WTC11 (cell line): ENCODE data around the gene OAS1. TPM values are rescaled to one million over a fixed set of nuclear protein-coding genes. Genes with fewer than 3 reads are reported as not detected.

Experiments
- ATAC-seq: fragments of 200-7000 bp; cut with Tn5 transposase; 2 replicates; pipeline ENCODE4 v1.10.0; 2021; ENCODE audit warnings: mild to moderate bottlenecking, moderate library complexity
- CTCF ChIA-PET: fragments of 300-600 bp; sonication (Branson Sonifier 250); formaldehyde crosslinking; loops from one replicate; lab custom pipeline; 2021; ENCODE audit warnings: antibody characterized with exemption; lab: Charles Lee
- POLR2A ChIA-PET: fragments of 350-600 bp; sonication (Branson Sonifier 250); formaldehyde crosslinking; loops from one replicate; lab custom pipeline; 2021; ENCODE audit warnings: antibody characterized with exemption; lab: Charles Lee
- DNase-seq: peaks from one replicate; pipeline ENCODE4 v3.0.0; 2021; ENCODE audit warnings: low spot score
- H3K27ac Mint-ChIP-seq: 2 replicates; pipeline ENCODE4 v1.8.0; 2021; ENCODE audit warnings: mixed read lengths
- H3K27me3 Mint-ChIP-seq: 2 replicates; pipeline ENCODE4 v1.8.0; 2021; ENCODE audit warnings: low read depth, mild to moderate bottlenecking, moderate library complexity, mixed read lengths
- H3K36me3 Mint-ChIP-seq: 2 replicates; pipeline ENCODE4 v1.8.0; 2021; ENCODE audit warnings: mixed read lengths
- H3K4me1 Mint-ChIP-seq: 2 replicates; pipeline ENCODE4 v1.8.0; 2022; ENCODE audit warnings: mixed read lengths
- H3K4me3 Mint-ChIP-seq: 2 replicates; pipeline ENCODE4 v1.8.0; 2021; ENCODE audit warnings: mild to moderate bottlenecking, moderate library complexity, mixed read lengths
- H3K9me3 Mint-ChIP-seq: 2 replicates; pipeline ENCODE4 v1.8.0; 2021; ENCODE audit warnings: mixed read lengths
- ATF1 ChIP-seq: sonication (generic); formaldehyde crosslinking; IDR thresholded peaks from 2 replicates; pipeline ENCODE4 v1.8.1; 2023; ENCODE audit warnings: mild to moderate bottlenecking, moderate library complexity, missing genetic modification reagents
- CREB1 ChIP-seq: sonication (generic); formaldehyde crosslinking; IDR thresholded peaks from 2 replicates; pipeline ENCODE4 v1.8.0; 2023; ENCODE audit warnings: mild to moderate bottlenecking, missing genetic modification reagents
- CREM ChIP-seq: sonication (generic); formaldehyde crosslinking; IDR thresholded peaks from 2 replicates; pipeline ENCODE4 v1.8.1; 2022; ENCODE audit warnings: mild to moderate bottlenecking, missing genetic modification reagents, moderate library complexity
- ETV6 ChIP-seq: sonication (generic); formaldehyde crosslinking; IDR thresholded peaks from 2 replicates; pipeline ENCODE4 v1.8.1; 2022; ENCODE audit warnings: mild to moderate bottlenecking, missing genetic modification reagents
- HMGA2 ChIP-seq: fragments of 250-450 bp; sonication (Bioruptor Pico); IDR thresholded peaks from 2 replicates; pipeline ENCODE4 v1.4.0; 2021; ENCODE audit warnings: mild to moderate bottlenecking, moderate library complexity
- MXD4 ChIP-seq: fragments of 250-450 bp; sonication (Bioruptor Pico); IDR thresholded peaks from 2 replicates; pipeline ENCODE4 v1.8.0; 2021; ENCODE audit warnings: mild to moderate bottlenecking, moderate library complexity, borderline replicate concordance
- NFE2L1 ChIP-seq: sonication (generic); formaldehyde crosslinking; IDR thresholded peaks from 2 replicates; pipeline ENCODE4 v1.8.1; 2023; ENCODE audit warnings: missing genetic modification reagents
- NR2C2 ChIP-seq: sonication (generic); formaldehyde crosslinking; IDR thresholded peaks from 2 replicates; pipeline ENCODE4 v1.8.0; 2022; ENCODE audit warnings: mild to moderate bottlenecking, missing genetic modification reagents
- TEAD4 ChIP-seq: sonication (generic); formaldehyde crosslinking; IDR thresholded peaks from 2 replicates; pipeline ENCODE4 v1.8.0; 2022; ENCODE audit warnings: mild to moderate bottlenecking, missing genetic modification reagents
- ZBTB21 ChIP-seq: sonication (generic); formaldehyde crosslinking; IDR thresholded peaks from 2 replicates; pipeline ENCODE4 v1.8.1; 2023; ENCODE audit warnings: mild to moderate bottlenecking, missing genetic modification reagents, borderline replicate concordance
- ZNF121 ChIP-seq: sonication (generic); formaldehyde crosslinking; IDR thresholded peaks from 2 replicates; pipeline ENCODE4 v1.8.0; 2023; ENCODE audit warnings: missing genetic modification reagents
- ZNF396 ChIP-seq: fragments of 250-450 bp; sonication (Bioruptor Pico); IDR thresholded peaks from 2 replicates; pipeline ENCODE4 v1.8.0; 2021; ENCODE audit warnings: mild to moderate bottlenecking, moderate library complexity, borderline replicate concordance
- ZNF423 ChIP-seq: fragments of 250-450 bp; sonication (Bioruptor Pico); IDR thresholded peaks from 2 replicates; pipeline ENCODE4 v2.1.2; 2022; ENCODE audit warnings: mild to moderate bottlenecking, moderate library complexity
- total RNA-seq: library from RNA; stranded (reverse); gene quantifications from 3 replicates; pipeline ENCODE4 v1.2.3, GENCODE V29; 2021
- TF ChIP-seq, protein P1 (sequence below): sonication (generic); formaldehyde crosslinking; IDR thresholded peaks from 2 replicates; pipeline ENCODE4 v1.8.0; 2022; ENCODE audit warnings: mild to moderate bottlenecking, missing genetic modification reagents
- TF ChIP-seq, protein P2 (sequence below): sonication (generic); formaldehyde crosslinking; IDR thresholded peaks from 2 replicates; pipeline ENCODE4 v1.8.1; 2022; ENCODE audit warnings: low read depth, mild to moderate bottlenecking, moderate library complexity, missing genetic modification reagents, borderline replicate concordance
- TF ChIP-seq, protein P3 (sequence below): sonication (generic); formaldehyde crosslinking; IDR thresholded peaks from 2 replicates; pipeline ENCODE4 v1.8.0; 2023; ENCODE audit warnings: mild to moderate bottlenecking, missing genetic modification reagents
- TF ChIP-seq, protein P4 (sequence below): sonication (generic); formaldehyde crosslinking; IDR thresholded peaks from 2 replicates; pipeline ENCODE4 v1.8.1; 2023; ENCODE audit warnings: mild to moderate bottlenecking, missing genetic modification reagents
- TF ChIP-seq, protein P5 (sequence below): sonication (generic); formaldehyde crosslinking; IDR thresholded peaks from 2 replicates; pipeline ENCODE4 v1.8.1; 2023; ENCODE audit warnings: mild to moderate bottlenecking, missing genetic modification reagents, moderate library complexity
- TF ChIP-seq, protein P6 (sequence below): sonication (generic); formaldehyde crosslinking; IDR thresholded peaks from 2 replicates; pipeline ENCODE4 v1.8.1; 2023; ENCODE audit warnings: mild to moderate bottlenecking, missing genetic modification reagents
- TF ChIP-seq, protein P7 (sequence below): sonication (generic); formaldehyde crosslinking; IDR thresholded peaks from 2 replicates; pipeline ENCODE4 v1.8.0; 2022; ENCODE audit warnings: mild to moderate bottlenecking, missing genetic modification reagents
- TF ChIP-seq, protein P8 (sequence below): sonication (generic); formaldehyde crosslinking; conservative IDR thresholded peaks from 2 replicates; pipeline ENCODE4 v1.8.1; 2022; ENCODE audit warnings: mild to moderate bottlenecking, missing genetic modification reagents

Gene OAS1
- total RNA-seq, 1 experiment from 2014 or later = 0.24 TPM

DNA sequence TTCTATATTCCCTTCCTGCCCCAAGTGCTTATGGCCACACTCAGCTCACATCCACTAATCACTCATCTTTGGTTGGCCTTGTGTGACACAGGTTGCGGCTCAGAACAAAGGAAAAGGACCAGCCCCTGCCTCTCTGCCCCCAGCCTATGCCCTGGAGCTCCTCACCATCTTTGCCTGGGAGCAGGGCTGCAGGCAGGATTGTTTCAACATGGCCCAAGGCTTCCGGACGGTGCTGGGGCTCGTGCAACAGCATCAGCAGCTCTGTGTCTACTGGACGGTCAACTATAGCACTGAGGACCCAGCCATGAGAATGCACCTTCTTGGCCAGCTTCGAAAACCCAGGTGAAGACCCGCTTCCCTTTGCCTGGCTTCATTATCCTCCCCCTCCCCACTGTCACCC lies 55.8 kb downstream of the OAS1 start:
- H3K9me3 Mint-ChIP-seq = peaks cover 45% of the 10 kb centered on the region
- no peak overlapping the region for H3K4me3 Mint-ChIP-seq
- TF ChIP-seq, protein P1, sequence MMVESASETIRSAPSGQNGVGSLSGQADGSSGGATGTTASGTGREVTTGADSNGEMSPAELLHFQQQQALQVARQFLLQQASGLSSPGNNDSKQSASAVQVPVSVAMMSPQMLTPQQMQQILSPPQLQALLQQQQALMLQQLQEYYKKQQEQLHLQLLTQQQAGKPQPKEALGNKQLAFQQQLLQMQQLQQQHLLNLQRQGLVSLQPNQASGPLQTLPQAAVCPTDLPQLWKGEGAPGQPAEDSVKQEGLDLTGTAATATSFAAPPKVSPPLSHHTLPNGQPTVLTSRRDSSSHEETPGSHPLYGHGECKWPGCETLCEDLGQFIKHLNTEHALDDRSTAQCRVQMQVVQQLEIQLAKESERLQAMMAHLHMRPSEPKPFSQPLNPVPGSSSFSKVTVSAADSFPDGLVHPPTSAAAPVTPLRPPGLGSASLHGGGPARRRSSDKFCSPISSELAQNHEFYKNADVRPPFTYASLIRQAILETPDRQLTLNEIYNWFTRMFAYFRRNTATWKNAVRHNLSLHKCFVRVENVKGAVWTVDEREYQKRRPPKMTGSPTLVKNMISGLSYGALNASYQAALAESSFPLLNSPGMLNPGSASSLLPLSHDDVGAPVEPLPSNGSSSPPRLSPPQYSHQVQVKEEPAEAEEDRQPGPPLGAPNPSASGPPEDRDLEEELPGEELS (CRISPR knock-in tag) = no peak
- no peak for TF ChIP-seq ZNF396 (CRISPR knock-in tag)
- TF ChIP-seq NR2C2 (CRISPR knock-in tag) = no peak
- no peak for TF ChIP-seq TEAD4
- TF ChIP-seq, protein P2, sequence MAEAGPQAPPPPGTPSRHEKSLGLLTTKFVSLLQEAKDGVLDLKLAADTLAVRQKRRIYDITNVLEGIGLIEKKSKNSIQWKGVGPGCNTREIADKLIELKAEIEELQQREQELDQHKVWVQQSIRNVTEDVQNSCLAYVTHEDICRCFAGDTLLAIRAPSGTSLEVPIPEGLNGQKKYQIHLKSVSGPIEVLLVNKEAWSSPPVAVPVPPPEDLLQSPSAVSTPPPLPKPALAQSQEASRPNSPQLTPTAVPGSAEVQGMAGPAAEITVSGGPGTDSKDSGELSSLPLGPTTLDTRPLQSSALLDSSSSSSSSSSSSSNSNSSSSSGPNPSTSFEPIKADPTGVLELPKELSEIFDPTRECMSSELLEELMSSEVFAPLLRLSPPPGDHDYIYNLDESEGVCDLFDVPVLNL (CRISPR knock-in tag) = no peak
- no peak for TF ChIP-seq ETV6 (CRISPR knock-in tag)
- TF ChIP-seq MXD4 (CRISPR knock-in tag) = no peak
- no peak for TF ChIP-seq NFE2L1
- no peak for TF ChIP-seq ATF1 (CRISPR knock-in tag)
- TF ChIP-seq, protein P3, sequence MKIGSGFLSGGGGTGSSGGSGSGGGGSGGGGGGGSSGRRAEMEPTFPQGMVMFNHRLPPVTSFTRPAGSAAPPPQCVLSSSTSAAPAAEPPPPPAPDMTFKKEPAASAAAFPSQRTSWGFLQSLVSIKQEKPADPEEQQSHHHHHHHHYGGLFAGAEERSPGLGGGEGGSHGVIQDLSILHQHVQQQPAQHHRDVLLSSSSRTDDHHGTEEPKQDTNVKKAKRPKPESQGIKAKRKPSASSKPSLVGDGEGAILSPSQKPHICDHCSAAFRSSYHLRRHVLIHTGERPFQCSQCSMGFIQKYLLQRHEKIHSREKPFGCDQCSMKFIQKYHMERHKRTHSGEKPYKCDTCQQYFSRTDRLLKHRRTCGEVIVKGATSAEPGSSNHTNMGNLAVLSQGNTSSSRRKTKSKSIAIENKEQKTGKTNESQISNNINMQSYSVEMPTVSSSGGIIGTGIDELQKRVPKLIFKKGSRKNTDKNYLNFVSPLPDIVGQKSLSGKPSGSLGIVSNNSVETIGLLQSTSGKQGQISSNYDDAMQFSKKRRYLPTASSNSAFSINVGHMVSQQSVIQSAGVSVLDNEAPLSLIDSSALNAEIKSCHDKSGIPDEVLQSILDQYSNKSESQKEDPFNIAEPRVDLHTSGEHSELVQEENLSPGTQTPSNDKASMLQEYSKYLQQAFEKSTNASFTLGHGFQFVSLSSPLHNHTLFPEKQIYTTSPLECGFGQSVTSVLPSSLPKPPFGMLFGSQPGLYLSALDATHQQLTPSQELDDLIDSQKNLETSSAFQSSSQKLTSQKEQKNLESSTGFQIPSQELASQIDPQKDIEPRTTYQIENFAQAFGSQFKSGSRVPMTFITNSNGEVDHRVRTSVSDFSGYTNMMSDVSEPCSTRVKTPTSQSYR (CRISPR knock-in tag) = no peak
- no peak for TF ChIP-seq ZNF423
- TF ChIP-seq CREB1 (CRISPR knock-in tag) = no peak
- TF ChIP-seq, protein P4, sequence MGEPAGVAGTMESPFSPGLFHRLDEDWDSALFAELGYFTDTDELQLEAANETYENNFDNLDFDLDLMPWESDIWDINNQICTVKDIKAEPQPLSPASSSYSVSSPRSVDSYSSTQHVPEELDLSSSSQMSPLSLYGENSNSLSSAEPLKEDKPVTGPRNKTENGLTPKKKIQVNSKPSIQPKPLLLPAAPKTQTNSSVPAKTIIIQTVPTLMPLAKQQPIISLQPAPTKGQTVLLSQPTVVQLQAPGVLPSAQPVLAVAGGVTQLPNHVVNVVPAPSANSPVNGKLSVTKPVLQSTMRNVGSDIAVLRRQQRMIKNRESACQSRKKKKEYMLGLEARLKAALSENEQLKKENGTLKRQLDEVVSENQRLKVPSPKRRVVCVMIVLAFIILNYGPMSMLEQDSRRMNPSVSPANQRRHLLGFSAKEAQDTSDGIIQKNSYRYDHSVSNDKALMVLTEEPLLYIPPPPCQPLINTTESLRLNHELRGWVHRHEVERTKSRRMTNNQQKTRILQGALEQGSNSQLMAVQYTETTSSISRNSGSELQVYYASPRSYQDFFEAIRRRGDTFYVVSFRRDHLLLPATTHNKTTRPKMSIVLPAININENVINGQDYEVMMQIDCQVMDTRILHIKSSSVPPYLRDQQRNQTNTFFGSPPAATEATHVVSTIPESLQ (CRISPR knock-in tag) = no peak
- no peak overlapping the region for H3K27ac Mint-ChIP-seq
- POLR2A ChIA-PET = no interaction called here
- CTCF ChIA-PET = interaction anchor here (4.8 kb wide), 1 partner anchor 30 kb away, joined by 21 read pairs; no protein-coding TSS in a partner anchor
- no peaks in the 10 kb centered on the region for H3K4me1 Mint-ChIP-seq
- peaks cover 20% of the 10 kb centered on the region for H3K36me3 Mint-ChIP-seq
- ATAC-seq (no peak), DNase-seq (no peak)
- H3K27me3 Mint-ChIP-seq = peaks cover 25% of the 10 kb centered on the region

DNA sequence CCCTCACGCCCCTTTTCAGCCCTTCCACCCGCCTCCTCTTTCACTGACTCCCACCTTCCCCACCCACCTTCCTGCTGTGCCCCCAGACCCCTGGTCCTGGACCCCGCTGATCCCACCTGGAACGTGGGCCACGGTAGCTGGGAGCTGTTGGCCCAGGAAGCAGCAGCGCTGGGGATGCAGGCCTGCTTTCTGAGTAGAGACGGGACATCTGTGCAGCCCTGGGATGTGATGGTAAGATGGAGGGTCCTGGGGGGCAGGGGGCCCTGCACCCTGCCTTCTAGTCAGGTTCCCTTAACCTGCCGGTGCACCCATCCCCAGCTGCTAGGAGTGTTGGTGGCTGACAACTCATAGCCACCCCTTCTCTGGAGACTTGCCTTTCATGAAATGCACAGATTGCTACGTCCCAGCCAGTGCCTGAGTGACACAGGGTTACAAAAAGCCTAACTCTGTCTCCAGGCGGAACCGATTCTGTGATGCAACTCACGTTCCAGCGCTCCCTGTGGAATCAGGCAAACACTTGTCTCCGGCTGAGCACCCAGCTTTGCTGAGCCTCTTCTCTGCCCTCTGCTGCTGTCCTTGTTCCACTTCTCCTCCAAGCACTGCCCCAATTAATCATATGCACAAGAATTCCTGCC lies 56.6 kb downstream of the OAS1 start:
- H3K36me3 Mint-ChIP-seq = peaks cover 20% of the 10 kb centered on the region
- H3K4me1 Mint-ChIP-seq = no peaks in the 10 kb centered on the region
- DNase-seq = no peak
- POLR2A ChIA-PET = no interaction called here
- no peak overlapping the region for H3K4me3 Mint-ChIP-seq
- no peak overlapping the region for H3K27ac Mint-ChIP-seq
- CTCF ChIA-PET = interaction anchor here (4.8 kb wide), 1 partner anchor 30 kb away, joined by 21 read pairs; no protein-coding TSS in a partner anchor
- no peak for TF ChIP-seq HMGA2 (CRISPR knock-in tag)
- no peak for TF ChIP-seq ZNF396 (CRISPR knock-in tag)
- TF ChIP-seq, protein P5, sequence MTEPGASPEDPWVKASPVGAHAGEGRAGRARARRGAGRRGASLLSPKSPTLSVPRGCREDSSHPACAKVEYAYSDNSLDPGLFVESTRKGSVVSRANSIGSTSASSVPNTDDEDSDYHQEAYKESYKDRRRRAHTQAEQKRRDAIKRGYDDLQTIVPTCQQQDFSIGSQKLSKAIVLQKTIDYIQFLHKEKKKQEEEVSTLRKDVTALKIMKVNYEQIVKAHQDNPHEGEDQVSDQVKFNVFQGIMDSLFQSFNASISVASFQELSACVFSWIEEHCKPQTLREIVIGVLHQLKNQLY (CRISPR knock-in tag) = no peak
- TF ChIP-seq, protein P6, sequence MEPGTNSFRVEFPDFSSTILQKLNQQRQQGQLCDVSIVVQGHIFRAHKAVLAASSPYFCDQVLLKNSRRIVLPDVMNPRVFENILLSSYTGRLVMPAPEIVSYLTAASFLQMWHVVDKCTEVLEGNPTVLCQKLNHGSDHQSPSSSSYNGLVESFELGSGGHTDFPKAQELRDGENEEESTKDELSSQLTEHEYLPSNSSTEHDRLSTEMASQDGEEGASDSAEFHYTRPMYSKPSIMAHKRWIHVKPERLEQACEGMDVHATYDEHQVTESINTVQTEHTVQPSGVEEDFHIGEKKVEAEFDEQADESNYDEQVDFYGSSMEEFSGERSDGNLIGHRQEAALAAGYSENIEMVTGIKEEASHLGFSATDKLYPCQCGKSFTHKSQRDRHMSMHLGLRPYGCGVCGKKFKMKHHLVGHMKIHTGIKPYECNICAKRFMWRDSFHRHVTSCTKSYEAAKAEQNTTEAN (CRISPR knock-in tag) = no peak
- no peak for TF ChIP-seq ATF1 (CRISPR knock-in tag)
- TF ChIP-seq CREM (CRISPR knock-in tag) = no peak
- TF ChIP-seq, protein P7, sequence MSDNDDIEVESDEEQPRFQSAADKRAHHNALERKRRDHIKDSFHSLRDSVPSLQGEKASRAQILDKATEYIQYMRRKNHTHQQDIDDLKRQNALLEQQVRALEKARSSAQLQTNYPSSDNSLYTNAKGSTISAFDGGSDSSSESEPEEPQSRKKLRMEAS (CRISPR knock-in tag) = no peak
- TF ChIP-seq ZNF121 = no peak
- TF ChIP-seq, protein P8, sequence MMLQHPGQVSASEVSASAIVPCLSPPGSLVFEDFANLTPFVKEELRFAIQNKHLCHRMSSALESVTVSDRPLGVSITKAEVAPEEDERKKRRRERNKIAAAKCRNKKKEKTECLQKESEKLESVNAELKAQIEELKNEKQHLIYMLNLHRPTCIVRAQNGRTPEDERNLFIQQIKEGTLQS (CRISPR knock-in tag) = no peak
- no peak for TF ChIP-seq ZBTB21 (CRISPR knock-in tag)
- TF ChIP-seq NFE2L1 = no peak
- H3K9me3 Mint-ChIP-seq = peaks cover 39% of the 10 kb centered on the region
- ATAC-seq = no peak
- H3K27me3 Mint-ChIP-seq = peaks cover 17% of the 10 kb centered on the region
